ENCODE results near the gene DDI1.

DDI1 gene

GRCh38 chr11:104053743-104054478 is 17.5 kb downstream of the DDI1 start:
- no peak for TF ChIP-seq REST (IDR thresholded peaks at IDR 0.05; ENCODE audit: insufficient read depth in 1 of 2, low read depth in 2 of 2, low read length in 2 of 2)

GRCh38 chr11:104054911-104055529 is 18.6 kb downstream of the DDI1 start:
- TF ChIP-seq REST (IDR thresholded peaks at IDR 0.05; ENCODE audit: insufficient read depth in 1 of 2, low read depth in 2 of 2, low read length in 2 of 2) (no peak), TAF1 (IDR thresholded peaks at IDR 0.05; ENCODE audit: borderline replicate concordance, insufficient read depth, low read length) (no peak), SIN3A (IDR thresholded peaks at IDR 0.05; ENCODE audit: borderline replicate concordance, insufficient read depth, low read length) (no peak), POLR2AphosphoS5 (IDR thresholded peaks at IDR 0.05; ENCODE audit: low read depth, low read length) (no peak), FOXP2 (optimal IDR thresholded peaks at IDR 0.05; ENCODE audit: borderline replicate concordance, extremely low read depth, extremely low read length, insufficient read depth) (no peak)

- no peak for TF ChIP-seq REST (IDR thresholded peaks at IDR 0.05; ENCODE audit: insufficient read depth in 1 of 2, low read depth in 2 of 2, low read length in 2 of 2)
- TF ChIP-seq POLR2AphosphoS5 (IDR thresholded peaks at IDR 0.05; ENCODE audit: low read depth, low read length) = no peak
- no peak for TF ChIP-seq TAF1 (IDR thresholded peaks at IDR 0.05; ENCODE audit: borderline replicate concordance, insufficient read depth, low read length)
- TF ChIP-seq SIN3A (IDR thresholded peaks at IDR 0.05; ENCODE audit: borderline replicate concordance, insufficient read depth, low read length) = no peak
- no peak for TF ChIP-seq FOXP2 (optimal IDR thresholded peaks at IDR 0.05; ENCODE audit: borderline replicate concordance, extremely low read depth, extremely low read length, insufficient read depth)
These were observed 19.2 kb downstream of the DDI1 start for GRCh38 chr11:104055596-104055995.

- TF ChIP-seq TAF1 (IDR thresholded peaks at IDR 0.05; ENCODE audit: borderline replicate concordance, insufficient read depth, low read length) (no peak), REST (IDR thresholded peaks at IDR 0.05; ENCODE audit: insufficient read depth in 1 of 2, low read depth in 2 of 2, low read length in 2 of 2) (no peak), SIN3A (IDR thresholded peaks at IDR 0.05; ENCODE audit: borderline replicate concordance, insufficient read depth, low read length) (no peak), FOXP2 (optimal IDR thresholded peaks at IDR 0.05; ENCODE audit: borderline replicate concordance, extremely low read depth, extremely low read length, insufficient read depth) (no peak)
These were observed 21.5 kb downstream of the DDI1 start for GRCh38 chr11:104057908-104058307.
